AG20443 (cell line): ENCODE measurements around the gene WDR18.

ENCODE experiments used
- DNase-seq: peaks from one replicate; pipeline ENCODE4 v3.0.0; 2012; ENCODE audit warnings: low spot score, mixed read lengths

WDR18 gene

GRCh38 chr19:991932-992669 is 8.0 kb downstream of the WDR18 start:
- DNase-seq: no peak

GRCh38 chr19:992670-993055 is 8.5 kb downstream of the WDR18 start:
- no peak for DNase-seq

DNA sequence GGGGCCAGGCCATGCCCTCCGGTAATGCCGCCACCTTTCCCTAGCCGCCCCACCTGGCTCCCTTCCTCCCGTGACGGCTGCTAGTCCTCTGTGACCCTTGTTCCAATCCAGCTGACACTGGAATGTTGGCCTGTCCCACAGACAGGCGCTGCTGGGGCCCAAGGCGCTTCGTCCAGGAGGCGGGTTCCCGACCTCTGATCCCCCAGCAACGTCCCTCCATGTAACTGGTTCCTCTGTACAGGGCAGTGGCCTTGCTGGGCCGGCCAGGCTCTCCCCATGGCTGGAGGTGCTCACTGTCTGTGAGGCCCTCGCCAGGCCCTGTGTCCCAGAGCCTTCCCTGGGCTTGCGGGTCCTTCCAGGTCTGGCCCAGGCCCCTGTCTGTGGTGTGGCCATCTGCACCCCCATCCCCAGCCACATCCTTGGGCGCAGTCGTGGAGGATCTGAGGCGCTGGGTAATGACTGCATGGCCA is 9.3 kb downstream of the WDR18 start:
- DNase-seq: no peak

DNA sequence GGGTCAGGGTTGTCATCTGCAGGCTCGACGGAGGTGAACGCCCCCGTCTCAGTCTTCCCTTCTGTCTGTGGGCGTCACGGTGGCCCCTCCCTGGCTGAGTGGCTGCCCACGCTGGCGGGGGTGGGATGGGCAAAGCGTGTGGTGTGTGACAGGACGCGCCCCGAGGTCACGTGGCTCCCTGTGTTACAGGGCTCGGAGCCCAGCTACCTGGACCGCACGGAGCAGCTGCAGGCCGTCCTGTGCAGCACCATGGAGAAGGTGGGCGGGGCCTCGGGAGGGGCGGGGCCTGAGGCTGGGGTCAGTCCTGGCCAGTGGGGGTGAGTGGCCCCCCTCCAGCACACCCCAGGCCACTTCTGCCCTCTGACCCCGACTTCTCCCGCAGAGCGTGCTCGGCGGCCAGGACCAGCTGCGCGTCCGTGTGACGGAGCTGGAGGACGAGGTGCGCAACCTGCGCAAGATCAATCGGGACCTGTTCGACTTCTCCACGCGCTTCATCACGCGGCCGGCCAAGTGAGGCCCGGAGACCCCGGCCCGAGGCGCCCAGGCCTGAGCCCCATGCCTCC is 9.8 kb downstream of the WDR18 start:
- no peak for DNase-seq

- no peak for DNase-seq
Measured at GRCh38 chr19:994516-994915, 10.4 kb downstream of the WDR18 start.

DNA sequence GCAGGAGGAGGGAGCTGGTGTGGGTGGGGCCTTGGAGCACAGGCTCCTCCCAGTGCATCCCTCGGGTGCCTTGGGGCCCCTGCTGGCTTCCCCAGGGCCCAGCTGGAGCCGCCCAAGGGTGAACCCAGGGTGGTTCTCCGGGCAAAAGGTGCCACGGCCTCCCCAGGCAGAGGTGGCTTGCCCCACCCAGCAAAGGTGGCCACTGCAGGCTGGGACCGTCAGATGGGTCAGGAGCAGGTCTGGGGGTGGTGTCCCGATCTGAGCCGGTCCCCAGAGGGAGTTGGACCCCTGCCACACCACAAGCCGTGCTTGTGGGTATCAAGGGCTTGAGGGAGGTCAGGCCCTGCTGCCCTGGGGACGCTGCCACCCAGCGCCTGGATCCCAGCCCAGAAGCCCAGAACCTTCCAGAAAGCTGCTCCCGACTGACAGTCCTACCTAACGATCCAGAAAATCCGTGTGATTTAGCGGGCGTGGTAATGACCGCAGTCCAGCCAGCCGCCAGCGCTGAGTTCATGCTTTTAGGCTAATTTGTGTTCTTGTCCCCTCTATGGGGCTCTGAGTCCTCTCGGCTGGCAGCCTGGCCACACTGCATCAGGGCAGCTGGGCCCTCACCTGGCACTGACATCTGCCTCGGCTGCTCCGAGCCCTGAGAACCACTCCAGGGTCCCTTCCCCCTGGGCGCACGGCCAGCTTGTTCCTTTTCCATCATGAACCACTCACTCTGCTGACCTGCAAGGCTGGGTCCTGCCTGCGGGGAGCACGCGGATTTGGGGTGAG is 11.1 kb downstream of the WDR18 start:
- no peak for DNase-seq

- peak; percentile 70 for DNase-seq
Measured at GRCh38 chr19:996051-996838, 12.1 kb downstream of the WDR18 start.

DNA sequence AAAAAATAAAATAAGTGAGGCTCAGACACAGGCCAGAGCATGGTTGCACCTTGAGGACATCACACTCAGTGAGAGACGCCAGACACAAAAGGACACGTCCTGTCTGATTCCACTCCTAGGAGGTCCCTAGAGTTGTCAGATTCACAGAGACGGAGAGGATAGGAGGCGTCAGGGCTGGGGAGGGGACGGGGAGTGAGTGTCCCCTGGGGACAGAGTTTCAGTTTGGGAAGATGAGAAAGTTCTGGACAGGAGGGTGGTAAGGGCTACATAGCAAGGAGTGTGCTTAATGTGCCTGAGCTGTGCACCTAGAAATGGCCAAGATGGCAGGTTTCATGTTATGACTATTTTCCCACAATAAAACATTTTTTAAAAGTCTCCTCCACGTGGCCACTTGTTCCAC is 13.9 kb downstream of the WDR18 start:
- DNase-seq: no peak

DNA sequence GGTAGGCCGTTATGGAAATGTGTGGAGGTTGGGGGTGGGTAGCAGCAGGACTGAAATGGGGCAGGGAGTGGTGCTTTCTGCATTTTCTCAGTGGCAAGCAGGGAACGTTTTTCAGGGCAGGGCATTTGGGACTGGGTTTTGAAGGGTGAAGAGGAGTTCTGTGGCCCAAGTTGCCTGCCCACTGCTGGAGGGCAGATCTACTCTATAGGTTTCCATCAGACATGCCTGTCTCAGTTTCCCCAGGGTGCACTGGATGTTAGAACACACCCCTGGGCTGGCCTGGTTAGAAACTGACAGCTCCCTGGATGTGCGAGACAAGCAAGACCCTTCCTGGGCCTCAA is 15.2 kb downstream of the WDR18 start:
- DNase-seq: no peak

DNA sequence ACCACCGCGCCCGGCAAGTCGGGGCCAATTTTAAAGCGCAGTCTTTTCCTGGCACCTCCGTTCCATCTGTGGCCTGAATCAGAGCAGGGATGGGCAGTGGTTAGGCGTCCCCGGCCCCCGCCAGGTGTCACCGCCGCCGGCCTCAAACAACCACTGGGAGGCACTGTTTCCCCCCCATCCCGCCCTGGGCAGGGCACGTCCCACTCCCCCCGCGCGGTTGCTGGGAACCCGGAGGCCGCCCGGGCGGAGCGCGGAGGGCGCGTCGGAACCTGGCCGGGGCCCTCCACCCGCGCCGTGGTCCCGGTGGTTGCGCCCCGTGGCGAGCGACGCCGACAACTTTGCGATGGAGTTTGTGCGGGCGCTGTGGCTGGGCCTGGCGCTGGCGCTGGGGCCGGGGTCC is 15.9 kb downstream of the WDR18 start, which contains the start of gene GRIN3B:
Gene GRIN3B (plus strand): TSS at position 325 of the 400 bp plus-strand sequence. CDS start 19 bp downstream, at position 344.
- DNase-seq: peak; percentile 84

- DNase-seq: no peak
Measured at GRCh38 chr19:1000591-1001537, 16.7 kb downstream of the WDR18 start.

GRCh38 chr19:1001538-1002166 is 17.5 kb downstream of the WDR18 start:
- DNase-seq: peak; percentile 81

DNA sequence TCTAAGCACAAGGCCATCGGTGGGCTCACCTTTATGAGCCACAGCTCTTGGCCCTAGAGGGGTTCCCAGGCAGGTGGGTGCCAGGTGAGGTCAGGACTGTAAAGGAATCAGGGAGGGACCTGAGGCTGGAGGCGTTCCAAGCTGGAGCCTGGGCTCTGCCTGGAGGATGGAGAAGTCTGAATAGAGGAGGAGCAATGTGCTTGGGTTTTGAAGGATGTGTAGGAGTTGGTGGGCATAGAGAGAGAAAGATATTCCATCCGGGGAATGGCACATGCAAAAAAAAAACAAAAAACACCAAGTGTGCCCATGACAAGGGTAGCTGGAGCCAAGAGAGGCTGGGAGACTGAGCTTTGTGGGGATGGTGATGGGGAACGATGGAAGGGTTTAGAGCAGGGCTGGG is 18.5 kb downstream of the WDR18 start:
- DNase-seq: no peak

GRCh38 chr19:1003283-1003682 is 19.1 kb downstream of the WDR18 start:
- DNase-seq: no peak

- DNase-seq: no peak
Measured at GRCh38 chr19:1004204-1004802, 20.2 kb downstream of the WDR18 start.

DNA sequence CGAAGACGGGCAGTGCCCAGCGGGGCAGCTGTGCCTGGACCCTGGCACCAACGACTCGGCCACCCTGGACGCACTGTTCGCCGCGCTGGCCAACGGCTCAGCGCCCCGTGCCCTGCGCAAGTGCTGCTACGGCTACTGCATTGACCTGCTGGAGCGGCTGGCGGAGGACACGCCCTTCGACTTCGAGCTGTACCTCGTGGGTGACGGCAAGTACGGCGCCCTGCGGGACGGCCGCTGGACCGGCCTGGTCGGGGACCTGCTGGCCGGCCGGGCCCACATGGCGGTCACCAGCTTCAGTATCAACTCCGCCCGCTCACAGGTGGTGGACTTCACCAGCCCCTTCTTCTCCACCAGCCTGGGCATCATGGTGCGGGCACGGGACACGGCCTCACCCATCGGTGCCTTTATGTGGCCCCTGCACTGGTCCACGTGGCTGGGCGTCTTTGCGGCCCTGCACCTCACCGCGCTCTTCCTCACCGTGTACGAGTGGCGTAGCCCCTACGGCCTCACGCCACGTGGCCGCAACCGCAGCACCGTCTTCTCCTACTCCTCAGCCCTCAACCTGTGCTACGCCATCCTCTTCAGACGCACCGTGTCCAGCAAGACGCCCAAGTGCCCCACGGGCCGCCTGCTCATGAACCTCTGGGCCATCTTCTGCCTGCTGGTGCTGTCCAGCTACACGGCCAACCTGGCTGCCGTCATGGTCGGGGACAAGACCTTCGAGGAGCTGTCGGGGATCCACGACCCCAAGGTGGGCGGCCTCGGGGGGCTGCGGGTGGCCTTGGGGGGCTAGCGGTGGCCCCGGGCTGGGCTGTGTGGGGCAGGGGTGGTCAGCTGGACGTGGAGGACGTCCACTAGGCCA is 20.9 kb downstream of the WDR18 start:
- no peak for DNase-seq

DNA sequence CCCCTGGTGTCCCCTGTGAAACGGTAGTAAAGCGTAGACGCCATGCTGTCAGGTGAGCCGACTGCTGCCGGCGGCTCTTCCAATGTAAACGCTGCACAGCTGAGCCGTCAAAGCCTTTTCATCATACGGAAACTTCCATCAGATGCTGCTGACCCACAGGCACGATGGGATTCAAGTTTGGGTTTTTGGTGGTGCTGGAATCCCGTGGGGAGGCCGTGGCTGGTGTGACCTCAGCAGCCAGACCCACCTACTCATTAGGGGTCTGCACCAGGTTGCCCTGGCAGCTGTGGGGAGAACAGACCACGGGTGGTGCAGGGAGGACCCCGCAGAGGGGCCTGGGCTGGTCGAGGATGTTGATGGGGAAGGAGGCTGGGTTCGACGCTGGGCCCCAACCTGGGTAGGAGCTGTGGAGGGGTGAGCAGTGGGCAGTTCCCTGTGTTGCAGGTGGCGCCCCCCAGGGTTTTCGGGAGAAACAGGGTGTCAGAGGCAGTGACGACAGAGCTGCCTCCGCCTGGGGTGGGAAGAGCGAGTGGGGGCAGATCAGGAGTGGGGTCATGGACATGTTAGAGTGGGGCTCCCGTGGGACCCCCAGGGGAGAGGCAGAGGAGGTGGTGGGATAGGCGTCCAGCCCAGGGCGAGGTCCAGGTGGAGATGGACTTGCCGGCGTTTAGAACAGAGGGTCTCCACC is 22.7 kb downstream of the WDR18 start:
- no peak for DNase-seq

- DNase-seq: no peak
Measured at GRCh38 chr19:1007399-1008251, 23.5 kb downstream of the WDR18 start.
